Spinal cord (tissue), 10 donors: ENCODE data around the gene CASP4. TPM values are rescaled to one million over a fixed set of nuclear protein-coding genes. Genes with fewer than 3 reads are reported as not detected.
"Not testable (repeated sequence)": the region's sequence is repeated elsewhere in the genome, so short reads cannot be mapped to it uniquely, and the experiment has no call there.

Source experiments
- DNase-seq, 6 donors: peaks; one replicate each; pipeline versions ENCODE4 v3.0.0 to v3.0.0-alpha.2; 2013 to 2015; ENCODE audit warnings: low spot score in 6 of 6, low read depth in 4 of 6
- H3K27ac ChIP-seq: one replicate; pipeline ENCODE4 v1.5.1; 2013; ENCODE audit warnings: low read depth, low read length, control low read depth
- H3K27me3 ChIP-seq: one replicate; pipeline ENCODE4 v1.6.1; 2013; ENCODE audit warnings: low read length; ENCODE audit not compliant: control insufficient read depth, insufficient read depth
- H3K36me3 ChIP-seq: one replicate; pipeline ENCODE4 v1.6.1; 2013; ENCODE audit warnings: low read length; ENCODE audit not compliant: control insufficient read depth, insufficient read depth
- H3K4me1 ChIP-seq: one replicate; pipeline ENCODE4 v1.6.1; 2013; ENCODE audit warnings: low read length; ENCODE audit not compliant: control insufficient read depth, insufficient read depth
- H3K4me3 ChIP-seq: one replicate; pipeline ENCODE4 v1.5.1; 2013; ENCODE audit warnings: low read depth, low read length, control low read depth
- H3K9me3 ChIP-seq: one replicate; pipeline ENCODE4 v1.6.1; 2013; ENCODE audit warnings: low read length; ENCODE audit not compliant: control insufficient read depth, insufficient read depth
- WGBS: methylation state at CpG from one replicate; pipeline ENCODE4 v1.1.5; 2013; ENCODE audit warnings: missing lambda C conversion rate; ENCODE audit not compliant: insufficient coverage; 5-methylcytosine and 5-hydroxymethylcytosine counted together
- polyA plus RNA-seq, 2 donors: library from polyadenylated mRNA; unstranded; fragments of 120-200 nt; gene quantifications; one replicate each; pipeline ENCODE4 v1.2.1, GENCODE V29; 2013; ENCODE audit not compliant: insufficient read length in 2 of 2
- total RNA-seq, 2 donors: library from RNA; depleted of rRNA in 1 of 2; stranded (reverse); fragments of 120-200 nt in 1 of 2; fragments of >200 nt in 1 of 2; gene quantifications; one replicate each; pipeline versions ENCODE4 v1.2.3 to v1.2.4, GENCODE V29; 2013 to 2014
- donor health status: healthy.

The CASP4 gene
- total and polyA plus RNA-seq, 4 donors = 5.7 to 44.7 (median 13.2) TPM

GRCh38 chr11:104992781-104993180 lies 24.4 kb upstream of the CASP4 start:
- H3K27ac ChIP-seq = no peak overlapping the region
- DNase-seq = no peak
- no peak overlapping the region for H3K4me3 ChIP-seq
- no peaks in the 10 kb centered on the region for H3K27me3 ChIP-seq
- no CpG with 5 or more reads among the region's 1 CpG for WGBS
- peaks cover 2% of the 10 kb centered on the region for H3K9me3 ChIP-seq
- no peaks in the 10 kb centered on the region for H3K4me1 ChIP-seq
- H3K36me3 ChIP-seq = no peaks in the 10 kb centered on the region

GRCh38 chr11:104991994-104992393 lies 23.6 kb upstream of the CASP4 start:
- Histone ChIP-seq H3K4me1 (no peaks in the 10 kb centered on the region), H3K9me3 (peaks cover 2% of the 10 kb centered on the region), H3K36me3 (no peaks in the 10 kb centered on the region), H3K27ac (no peak overlapping the region), H3K27me3 (no peaks in the 10 kb centered on the region), H3K4me3 (no peak overlapping the region)
- DNase-seq = no peak
- WGBS = 89% methylated on average over 4 of the region's 4 CpGs

- Histone ChIP-seq H3K4me1 (no peaks in the 10 kb centered on the region), H3K27ac (no peak overlapping the region), H3K9me3 (peaks cover 2% of the 10 kb centered on the region), H3K36me3 (no peaks in the 10 kb centered on the region), H3K4me3 (no peak overlapping the region), H3K27me3 (no peaks in the 10 kb centered on the region)
- no CpG with 5 or more reads among the region's 3 CpGs for WGBS
- DNase-seq = no peak
Measured at GRCh38 chr11:104984808-104985207, 16.4 kb upstream of the CASP4 start.

- DNase-seq = no peak
- Histone ChIP-seq H3K36me3 (no peaks in the 10 kb centered on the region), H3K27ac (no peak overlapping the region), H3K27me3 (no peaks in the 10 kb centered on the region), H3K9me3 (no peaks in the 10 kb centered on the region), H3K4me3 (no peak overlapping the region), H3K4me1 (no peaks in the 10 kb centered on the region)
- 100% methylated on average over 1 of the region's 1 CpG for WGBS
Measured at GRCh38 chr11:104979839-104980238, 11.5 kb upstream of the CASP4 start.

- Histone ChIP-seq H3K4me3 (no peak overlapping the region), H3K36me3 (no peaks in the 10 kb centered on the region), H3K9me3 (peaks cover 4% of the 10 kb centered on the region), H3K4me1 (no peaks in the 10 kb centered on the region), H3K27me3 (no peaks in the 10 kb centered on the region), H3K27ac (no peak overlapping the region)
- WGBS = no CpG with 5 or more reads among the region's 2 CpGs
- no peak for DNase-seq
Measured at GRCh38 chr11:104973616-104974015, 5.2 kb upstream of the CASP4 start.

- 86% methylated on average over 5 of the region's 8 CpGs for WGBS
Measured at GRCh38 chr11:104972924-104973323, 4.5 kb upstream of the CASP4 start.

GRCh38 chr11:104970756-104971155 lies 2.4 kb upstream of the CASP4 start:
- DNase-seq = no peak
- Histone ChIP-seq H3K27ac (no peak overlapping the region), H3K9me3 (peaks cover 4% of the 10 kb centered on the region)

More at GRCh38 chr11:104972924-104973323, 4.5 kb upstream of the CASP4 start:
- H3K36me3 ChIP-seq, DNase-seq, H3K27me3 ChIP-seq, H3K27ac ChIP-seq, H3K4me3 ChIP-seq, H3K4me1 ChIP-seq, H3K9me3 ChIP-seq: not testable (repeated sequence)

GRCh38 chr11:104968856-104969776 lies 742 bp upstream of the CASP4 start:
- peak in 1 of 6 donors; percentile 6 for DNase-seq
- no peaks in the 10 kb centered on the region for H3K4me1 ChIP-seq
- 78% methylated on average over 15 of the region's 16 CpGs for WGBS
- H3K4me3 ChIP-seq = no peak overlapping the region
- H3K27ac ChIP-seq = no peak overlapping the region
- H3K36me3 ChIP-seq = no peaks in the 10 kb centered on the region
- peaks cover 4% of the 10 kb centered on the region for H3K9me3 ChIP-seq
- no peaks in the 10 kb centered on the region for H3K27me3 ChIP-seq

More at GRCh38 chr11:104970756-104971155, 2.4 kb upstream of the CASP4 start:
- H3K36me3 ChIP-seq = no peaks in the 10 kb centered on the region
- no peaks in the 10 kb centered on the region for H3K27me3 ChIP-seq
- no peaks in the 10 kb centered on the region for H3K4me1 ChIP-seq
- no peak overlapping the region for H3K4me3 ChIP-seq

GRCh38 chr11:104967534-104968354 lies 630 bp downstream of the CASP4 start:
- no peak for DNase-seq
- H3K9me3 ChIP-seq = peaks cover 2% of the 10 kb centered on the region
- H3K4me1 ChIP-seq = no peaks in the 10 kb centered on the region
- peak overlapping the region; percentile 79 for H3K27ac ChIP-seq
- WGBS = 89% methylated on average over 4 of the region's 11 CpGs
- no peaks in the 10 kb centered on the region for H3K27me3 ChIP-seq
- H3K36me3 ChIP-seq = no peaks in the 10 kb centered on the region
- H3K4me3 ChIP-seq = peak overlapping the region; percentile 41
